ENCODE measurements around the gene STARD7. TPM values are rescaled to one million over a fixed set of nuclear protein-coding genes. Genes with fewer than 3 reads are reported as not detected.

STARD7 gene
- total and polyA plus RNA-seq, 10 of the 15 experiments (the other 5 are each of a cell fraction or from before 2014, with no cell fraction given): 85.4 to 237 (median 153) TPM

GRCh38 chr2:96154506-96155380 lies 53.9 kb downstream of the STARD7 start:
- no peak overlapping the region for H3K4me3 ChIP-seq
- TF ChIP-seq BHLHE40 (IDR thresholded peaks at IDR 0.05; ENCODE audit: borderline replicate concordance in 1 of 2, low read depth in 2 of 2, low read length in 1 of 2) (peak in 1 of 2 experiments; percentile 49; a peak in 1 of 4 replicates), RBBP5 (conservative IDR thresholded peaks at IDR 0.05) (no peak)
- H3K9ac ChIP-seq (ENCODE audit: control insufficient read depth, insufficient read depth, low read length): no peak overlapping the region
- H3K27me3 ChIP-seq (replicated peaks in 1 of 2; ENCODE audit: control insufficient read depth in 2 of 2, insufficient read depth in 2 of 2, low read length in 1 of 2): no peaks in the 10 kb centered on the region
- ChIA-PET SMC1A (ENCODE audit: uncharacterized antibody, unreplicated experiment) (interaction anchor here (1.0 to 6.6 kb wide), 3 partner anchors 9 to 20 kb away, joined by 3 to 139 read pairs (median 3); partner anchors contain the start of genes ASTL and DUSP2), CTCF (interaction anchor here (2.3 to 2.7 kb wide), 2 partner anchors 16 to 20 kb away, joined by 12 to 13 read pairs; partner anchors contain the start of gene ASTL), POLR2A (interaction anchor here (1.1 kb wide), 1 partner anchor 9 kb away, joined by 4 read pairs; no protein-coding TSS in a partner anchor), RAD21 (ENCODE audit: unreplicated experiment) (interaction anchor here (6.3 kb wide), 1 partner anchor 11 kb away, joined by 182 read pairs; the partner anchor contains the start of genes ASTL and DUSP2)
- H3K4me1 ChIP-seq (ENCODE audit: control insufficient read depth, insufficient read depth, low read length): peaks cover 40% of the 10 kb centered on the region
- no peak overlapping the region for H3K4me2 ChIP-seq (ENCODE audit: control insufficient read depth, insufficient read depth)
- DNase-seq (ENCODE audit: low read depth, low spot score): no peak
- no peaks in the 10 kb centered on the region for H3K36me3 ChIP-seq (ENCODE audit: control insufficient read depth in 2 of 2, insufficient read depth in 2 of 2, low read length in 1 of 2)
- in situ Hi-C loops (cut with MboI): no loop called here
- 71% methylated on average over 15 of the region's 16 CpGs for WGBS (ENCODE audit: insufficient coverage, insufficient replicate concordance, low lambda C conversion rate, missing lambda C conversion rate)
- ATAC-seq: no peak
- H2AFZ ChIP-seq (ENCODE audit: control insufficient read depth, low read depth, low read length): no peak overlapping the region
- no peak overlapping the region for H3K27ac ChIP-seq (ENCODE audit: control insufficient read depth, insufficient read depth)
- BruUV-seq (replicated peaks): no TSS peak
- H3K79me2 ChIP-seq (ENCODE audit: control insufficient read depth, insufficient read depth, low read length): no peaks in the 10 kb centered on the region
- no peaks in the 10 kb centered on the region for H3K9me3 ChIP-seq (replicated peaks; ENCODE audit: control insufficient read depth, insufficient read depth, low read length)
- intact Hi-C loops (cut with micrococcal nuclease; ENCODE audit: unreplicated experiment): no loop called here
- no peaks in the 10 kb centered on the region for H4K20me1 ChIP-seq (ENCODE audit: control insufficient read depth, insufficient read depth)
- FAIRE-seq: no peak

- Histone ChIP-seq H3K9ac (ENCODE audit: control insufficient read depth, insufficient read depth, low read length) (no peak overlapping the region), H3K36me3 (ENCODE audit: control insufficient read depth in 2 of 2, insufficient read depth in 2 of 2, low read length in 1 of 2) (no peaks in the 10 kb centered on the region), H3K27ac (ENCODE audit: control insufficient read depth, insufficient read depth) (no peak overlapping the region), H3K4me2 (ENCODE audit: control insufficient read depth, insufficient read depth) (no peak overlapping the region), H3K4me1 (ENCODE audit: control insufficient read depth, insufficient read depth, low read length) (peaks cover 36% of the 10 kb centered on the region), H4K20me1 (ENCODE audit: control insufficient read depth, insufficient read depth) (no peaks in the 10 kb centered on the region), H3K79me2 (ENCODE audit: control insufficient read depth, insufficient read depth, low read length) (no peaks in the 10 kb centered on the region), H3K4me3 (no peak overlapping the region), H3K27me3 (replicated peaks in 1 of 2; ENCODE audit: control insufficient read depth in 2 of 2, insufficient read depth in 2 of 2, low read length in 1 of 2) (no peaks in the 10 kb centered on the region), H3K9me3 (replicated peaks; ENCODE audit: control insufficient read depth, insufficient read depth, low read length) (no peaks in the 10 kb centered on the region), H2AFZ (ENCODE audit: control insufficient read depth, low read depth, low read length) (no peak overlapping the region)
- in situ Hi-C loops (cut with MboI) (no loop called here), intact Hi-C loops (cut with micrococcal nuclease; ENCODE audit: unreplicated experiment) (no loop called here)
- ATAC-seq (no peak), FAIRE-seq (no peak), DNase-seq (ENCODE audit: low read depth, low spot score) (no peak)
- no TSS peak for BruUV-seq (replicated peaks)
- ChIA-PET CTCF (interaction anchor here (2.7 kb wide), 1 partner anchor 21 kb away, joined by 13 read pairs; no protein-coding TSS in a partner anchor), SMC1A (ENCODE audit: uncharacterized antibody, unreplicated experiment) (no interaction called here), RAD21 (ENCODE audit: unreplicated experiment) (interaction anchor here (0.8 kb wide), 1 partner anchor 20 kb away, joined by 3 read pairs; no protein-coding TSS in a partner anchor), POLR2A (no interaction called here)
- TF ChIP-seq RFX5 (IDR thresholded peaks at IDR 0.05; ENCODE audit: low read depth, low read length) (no peak), SUPT20H (IDR thresholded peaks at IDR 0.05; ENCODE audit: borderline replicate concordance, control insufficient read depth, low read depth, low read length) (no peak), PML (IDR thresholded peaks at IDR 0.05; ENCODE audit: low read length) (no peak), SP1 (IDR thresholded peaks at IDR 0.05; ENCODE audit: low read depth, low read length) (no peak), REST (IDR thresholded peaks at IDR 0.05; ENCODE audit: low read depth, low read length) (no peak), HDAC2 (IDR thresholded peaks at IDR 0.05) (no peak), HDGF (IDR thresholded peaks at IDR 0.05) (no peak), IRF3 (IDR thresholded peaks at IDR 0.05) (no peak), RUNX3 (IDR thresholded peaks at IDR 0.05; ENCODE audit: low read length) (no peak), KAT2A (conservative IDR thresholded peaks at IDR 0.05; ENCODE audit: control insufficient read depth, low read depth, low read length) (no peak)
- WGBS (ENCODE audit: insufficient coverage, insufficient replicate concordance, low lambda C conversion rate, missing lambda C conversion rate): 48% methylated on average over 7 of the region's 7 CpGs
These were observed 54.6 kb downstream of the STARD7 start for GRCh38 chr2:96153991-96154431.

Measured in GM12878 (cell line).